NCI-H446 (cell line): Measurements from ENCODE around the gene DKC1.
"Not testable (repeated sequence)": the region's sequence is repeated elsewhere in the genome, so short reads cannot be mapped to it uniquely, and the experiment has no call there.

Experiments used
- DNase-seq, 2 experiments: peaks; one replicate each; lab custom pipeline; 2025; lab: John Stamatoyannopoulos, UW

Gene DKC1

DNA sequence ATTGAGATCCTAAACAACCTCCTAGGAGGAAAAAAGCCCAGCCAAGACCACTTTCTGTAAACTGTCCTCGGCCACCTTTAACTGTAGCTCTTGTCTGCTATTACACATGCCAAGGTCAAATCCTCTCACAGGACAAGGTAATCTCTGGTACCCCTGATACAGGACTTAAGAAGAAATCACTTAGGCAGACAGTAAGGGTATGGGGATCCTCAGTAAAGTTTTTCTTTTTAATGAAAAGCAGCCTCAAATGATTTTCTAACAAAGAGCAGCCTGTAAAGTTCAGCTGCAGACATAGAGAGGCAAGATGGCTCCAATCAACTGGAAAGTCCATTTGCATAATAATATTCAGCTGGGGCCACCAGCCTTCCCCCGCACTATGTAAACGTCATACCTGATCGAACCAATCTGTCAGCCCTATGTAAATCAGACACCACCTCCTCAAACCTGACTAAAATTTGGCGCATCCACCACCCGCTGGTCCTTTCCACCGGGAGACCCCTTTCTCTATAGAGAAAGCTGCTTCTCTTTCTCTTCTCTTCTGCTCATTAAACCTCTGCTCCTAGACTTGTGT, 57.2 kb downstream of the DKC1 start:
- DNase-seq: no peak

DNA sequence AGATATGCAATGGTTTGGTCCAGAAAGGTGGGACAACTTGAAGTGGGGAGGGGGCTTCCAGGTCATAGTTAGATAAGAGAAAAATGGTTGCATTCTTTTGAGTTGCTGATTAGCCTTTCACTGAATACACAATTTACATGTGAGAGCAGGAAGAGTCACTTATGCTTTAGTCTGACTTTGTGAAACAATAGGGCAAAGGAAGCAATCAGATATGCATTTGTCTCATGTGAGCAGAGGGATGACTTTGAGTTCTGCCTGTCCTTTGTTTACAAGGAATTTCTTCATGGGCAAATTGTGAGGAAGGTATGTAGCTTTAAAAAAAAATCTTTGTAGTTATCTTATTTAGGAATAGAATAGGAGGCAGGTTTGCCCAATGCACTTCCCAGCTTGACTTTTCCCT, 58.9 kb downstream of the DKC1 start:
- DNase-seq: no peak

DNA sequence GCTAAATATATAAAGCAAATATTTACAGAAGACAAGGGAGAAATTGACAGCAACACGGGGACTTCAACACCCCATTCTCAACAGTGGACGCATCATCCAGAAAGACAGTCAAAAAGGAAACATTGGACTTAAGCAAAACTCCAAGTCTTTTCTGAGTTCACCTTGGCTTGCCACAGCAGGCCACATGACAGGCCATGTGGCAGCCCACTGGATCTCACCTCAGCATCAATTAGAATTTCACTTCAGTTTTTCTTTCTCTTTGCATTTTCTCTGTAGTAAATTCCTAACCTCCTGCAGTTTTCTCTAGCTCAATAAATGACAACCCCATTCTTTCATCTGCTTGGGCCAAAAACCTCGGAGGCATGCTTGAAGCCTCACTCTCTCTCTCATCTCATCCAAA, 59.4 kb downstream of the DKC1 start:
- no peak for DNase-seq

DNA sequence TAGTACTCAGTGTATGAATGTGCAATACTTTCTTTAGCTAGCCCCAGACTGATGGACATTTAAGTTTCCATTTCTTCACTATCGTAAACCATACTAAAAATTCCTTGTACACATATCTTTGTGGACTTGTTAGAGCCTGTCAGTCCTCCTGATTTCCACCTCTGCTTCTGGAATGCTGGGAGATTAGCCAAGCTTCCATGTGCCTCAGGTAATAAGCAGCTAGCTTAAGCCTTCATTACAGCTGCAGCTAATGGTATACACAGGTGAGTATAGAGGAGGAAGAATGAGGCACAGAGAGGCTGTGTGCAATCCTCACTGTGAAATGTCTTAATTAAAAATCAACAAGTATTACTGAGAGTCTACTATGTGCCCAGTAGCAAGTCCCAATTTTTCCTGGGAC, 62.0 kb downstream of the DKC1 start:
- DNase-seq: no peak

DNA sequence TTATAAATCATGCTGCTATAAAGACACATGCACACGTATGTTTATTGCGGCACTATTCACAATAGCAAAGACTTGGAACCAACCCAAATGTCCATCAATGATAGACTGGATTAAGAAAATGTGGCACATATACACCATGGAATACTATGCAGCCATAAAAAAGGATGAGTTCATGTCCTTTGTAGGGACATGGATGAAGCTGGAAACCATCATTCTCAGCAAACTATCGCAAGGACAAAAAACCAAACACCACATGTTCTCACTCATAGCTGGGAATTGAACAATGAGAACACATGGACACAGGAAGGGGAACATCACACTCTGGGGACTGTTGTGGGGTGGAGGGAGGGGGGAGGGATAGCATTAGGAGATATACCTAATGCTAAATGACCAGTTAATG, 62.9 kb downstream of the DKC1 start:
- not testable (repeated sequence) for DNase-seq
